ENCODE data around the gene UVRAG.
A peak's percentile ranks its signal among the peaks of the same experiment; 100 is the strongest.

The UVRAG gene

DNA sequence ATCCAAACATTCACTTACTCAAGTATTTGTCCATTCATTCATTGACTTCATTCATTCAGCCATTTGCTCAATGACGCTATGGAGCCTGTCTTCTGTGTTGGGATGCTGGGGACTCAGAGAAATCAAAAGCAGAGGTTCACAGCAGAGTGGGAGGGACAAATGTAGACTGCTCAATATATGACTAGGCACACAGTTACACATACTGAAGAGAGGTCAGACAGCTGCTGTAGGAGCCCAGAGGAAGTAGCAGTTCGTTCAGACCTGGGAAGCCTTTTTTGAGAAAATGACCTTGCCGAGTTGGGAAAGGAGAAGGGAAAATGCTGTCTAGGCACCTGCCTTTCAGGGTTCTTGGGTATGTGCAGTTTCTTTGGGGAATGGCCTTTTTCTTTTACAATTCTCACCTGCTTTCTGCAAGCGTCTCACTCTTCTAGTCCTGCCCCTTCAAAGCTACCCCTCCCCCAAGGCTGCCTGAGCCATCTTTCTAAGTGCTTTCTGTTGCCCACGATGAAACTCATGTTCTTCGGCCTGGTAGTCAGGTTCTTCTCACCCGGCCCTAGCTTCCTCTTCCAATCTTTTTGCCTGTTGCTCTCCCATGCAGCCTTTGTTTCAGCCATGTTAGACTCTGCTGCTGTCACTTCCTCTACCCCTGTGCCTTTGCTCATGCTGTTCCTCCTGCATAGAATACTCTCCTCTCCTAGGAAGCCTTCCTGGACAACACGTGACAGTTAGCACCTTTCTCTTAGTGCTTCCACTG, 4.2 kb upstream of the UVRAG start:
- no peak for DNase-seq

DNA sequence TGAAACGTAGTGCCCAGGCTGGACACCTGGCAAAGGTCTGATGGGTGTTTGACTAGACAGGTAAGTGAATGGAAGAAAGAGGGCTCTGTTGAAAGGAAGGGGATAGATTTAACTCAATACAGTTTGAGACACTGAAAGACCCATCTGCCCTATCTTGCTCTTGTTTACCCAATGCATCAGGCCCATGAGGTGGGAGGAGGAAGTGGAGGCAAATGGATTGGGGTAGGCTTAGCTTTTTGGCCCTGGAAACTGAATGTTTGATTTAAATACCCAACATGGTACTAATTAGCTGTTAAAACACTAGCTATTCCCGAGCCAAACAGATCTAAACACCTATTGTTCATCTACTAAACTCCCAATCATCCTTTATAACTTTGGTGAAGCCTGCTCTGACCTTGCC, 3.5 kb upstream of the UVRAG start:
- no peak for DNase-seq

DNA sequence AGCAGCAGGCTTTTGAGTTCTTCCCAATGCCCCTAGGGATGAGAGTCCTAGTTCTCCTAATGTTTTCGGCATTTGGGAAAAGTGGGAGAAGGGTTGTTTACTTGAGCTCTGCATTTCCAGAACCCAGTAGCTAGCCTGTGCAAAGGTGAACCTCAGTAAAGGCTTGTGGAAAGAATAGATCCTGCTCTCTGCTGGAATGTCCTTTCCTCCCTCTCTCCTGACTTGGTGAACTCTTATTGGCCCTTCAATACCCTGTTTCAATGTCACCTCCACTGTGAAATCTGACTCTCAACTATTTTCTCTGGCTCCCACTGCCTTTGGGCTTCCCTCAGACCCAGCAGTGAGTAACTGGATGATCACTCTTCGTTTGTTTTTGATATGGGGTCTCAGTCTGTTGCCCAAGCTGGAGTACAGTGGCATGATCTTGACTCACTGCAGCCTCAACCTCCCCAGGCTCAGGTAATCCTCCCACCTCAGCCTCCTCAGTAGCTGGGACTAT, 2.4 kb upstream of the UVRAG start:
- DNase-seq = no peak

DNA sequence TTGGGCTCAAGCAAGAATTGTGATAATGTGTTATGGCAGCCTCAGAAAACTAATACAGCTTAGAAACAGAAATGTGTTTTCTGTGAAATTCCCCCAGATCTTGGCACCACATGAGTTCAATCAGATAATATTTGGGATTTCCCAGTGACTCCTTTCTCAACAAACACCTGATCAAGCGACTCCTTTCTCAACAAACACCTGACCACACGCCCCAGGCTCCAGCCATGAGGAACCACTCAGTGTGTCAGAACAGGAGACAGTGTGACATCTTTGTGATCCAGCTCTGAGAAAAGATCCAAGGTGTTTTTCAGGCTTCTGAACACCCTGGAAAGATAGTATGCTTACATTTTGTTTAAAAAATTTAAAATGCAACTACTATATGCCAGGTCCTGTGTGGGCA, 1.9 kb upstream of the UVRAG start:
- DNase-seq = no peak

DNA sequence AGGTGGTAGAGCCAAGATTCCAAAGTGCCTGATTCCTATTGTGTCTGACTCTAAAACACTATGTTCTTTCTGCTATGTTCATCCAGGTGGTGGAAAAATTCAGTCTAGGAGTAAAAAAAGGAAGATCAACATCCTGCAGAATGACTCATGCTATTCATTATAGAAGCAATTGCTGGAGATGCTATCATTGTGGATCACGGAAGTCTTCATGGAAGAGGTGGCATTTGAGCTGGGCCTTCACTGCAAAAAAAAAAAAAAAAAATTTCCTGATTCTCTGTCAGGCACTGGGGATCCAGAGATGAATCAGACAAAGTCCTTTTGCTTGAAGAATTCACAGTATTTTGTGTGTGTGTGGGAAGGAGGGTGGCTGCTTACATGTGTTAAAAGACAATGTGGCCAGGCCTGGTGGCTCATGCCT, 1.4 kb upstream of the UVRAG start:
- no peak for DNase-seq

DNA sequence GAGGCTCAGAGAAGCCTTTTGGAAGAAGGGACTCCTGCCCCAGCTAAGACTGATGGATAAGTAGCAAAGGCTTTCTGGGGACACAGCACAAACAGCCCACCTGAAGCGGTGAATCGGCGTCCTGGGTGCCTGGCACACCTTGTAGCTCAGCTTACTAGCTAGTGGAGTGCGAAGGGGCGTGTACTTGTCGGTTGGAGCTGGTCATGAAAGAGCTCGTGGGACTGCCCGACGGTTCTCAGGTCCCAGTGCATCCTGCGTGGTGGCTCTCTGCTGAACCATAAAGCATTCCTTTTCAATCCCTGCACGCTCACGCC, 690 bp upstream of the UVRAG start:
- DNase-seq = no peak

DNA sequence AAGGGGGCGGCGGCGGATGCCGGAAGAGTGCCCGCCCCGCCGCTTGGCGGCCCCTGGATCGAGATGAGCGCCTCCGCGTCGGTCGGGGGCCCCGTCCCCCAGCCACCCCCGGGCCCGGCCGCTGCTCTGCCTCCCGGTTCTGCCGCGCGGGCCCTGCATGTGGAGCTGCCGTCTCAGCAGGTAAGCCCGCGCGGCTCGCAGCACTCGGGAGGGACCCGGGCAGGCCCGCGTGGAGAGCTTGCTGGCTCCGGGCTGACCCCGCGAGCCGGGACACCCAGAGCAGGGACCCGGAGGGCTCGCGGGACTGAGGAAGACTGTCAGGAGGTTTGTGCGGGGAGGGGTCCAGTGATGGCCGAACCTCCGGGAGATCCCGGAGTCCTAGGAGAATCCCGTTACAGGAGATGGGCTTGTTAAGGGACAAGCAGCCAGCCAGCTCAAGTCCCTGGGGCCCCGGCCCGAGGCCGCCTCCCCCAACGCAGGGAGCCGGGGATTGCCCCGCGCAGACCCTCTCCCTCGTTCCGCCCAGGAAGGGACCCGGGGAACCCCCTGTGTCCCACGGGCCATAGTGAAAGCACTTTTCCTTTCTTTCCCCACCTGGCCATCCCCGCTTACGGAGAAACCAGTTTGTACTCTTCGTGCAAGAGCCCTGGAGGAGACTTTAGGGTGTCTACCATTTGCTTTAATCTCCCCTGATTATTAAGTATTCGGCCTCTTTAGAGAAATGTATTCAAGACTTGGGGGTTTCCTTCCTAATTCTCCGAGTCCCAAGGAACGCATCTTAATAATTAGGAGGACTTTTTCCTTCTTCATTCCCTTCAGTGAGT, 547 bp downstream of the UVRAG start:
- DNase-seq = peak; percentile 32

DNA sequence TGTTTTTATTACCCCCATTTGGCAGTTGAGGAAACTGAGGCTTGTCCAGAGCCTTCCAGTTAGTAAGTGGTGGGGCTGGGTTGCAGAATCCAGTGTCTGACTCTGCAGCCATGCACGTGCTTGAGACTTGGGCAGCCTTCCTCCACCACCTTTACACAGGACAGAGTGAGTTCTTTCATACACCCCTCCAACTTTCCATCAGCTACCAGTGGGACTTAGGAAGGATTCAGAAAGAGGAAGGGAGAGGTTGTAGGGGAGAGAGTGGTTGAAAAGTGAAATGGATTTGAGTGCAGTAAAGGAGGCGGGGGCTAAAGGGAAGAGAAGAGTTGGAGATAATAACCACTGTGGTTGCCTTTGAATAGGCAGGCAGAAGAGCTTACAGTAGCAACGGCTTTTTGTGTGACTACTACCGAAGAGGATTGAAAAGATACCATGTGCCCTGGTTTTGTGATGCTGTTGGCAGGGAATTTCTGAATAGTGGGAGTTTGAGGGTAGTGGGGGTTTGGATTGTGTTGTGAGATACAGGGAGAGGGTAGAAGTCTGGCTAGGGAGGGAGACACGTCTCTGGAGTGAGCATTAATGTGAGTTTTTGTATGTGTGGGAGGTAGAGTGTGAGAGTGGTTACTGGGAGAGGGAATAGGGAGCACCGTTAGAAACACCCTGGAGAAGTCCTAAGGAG, 1.7 kb downstream of the UVRAG start:
- DNase-seq = no peak

DNA sequence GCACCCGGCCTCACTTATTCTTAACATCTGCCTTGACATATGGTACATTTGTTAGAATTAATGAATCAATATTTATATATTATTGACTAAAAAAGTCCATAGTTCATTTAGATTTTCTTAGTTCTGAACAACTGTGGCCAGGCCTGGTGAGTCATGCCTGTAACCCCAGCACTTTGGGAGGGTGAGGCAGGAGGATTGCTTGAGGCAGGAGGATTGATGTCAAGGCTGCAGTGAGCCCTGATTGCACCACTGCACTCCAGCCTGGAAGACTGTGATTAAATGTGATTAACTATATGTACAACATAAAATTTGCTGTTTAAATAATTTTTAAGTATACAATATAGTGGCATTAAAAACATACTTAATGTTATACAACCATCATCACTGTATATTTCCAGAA, 5.6 kb downstream of the UVRAG start:
- no peak for DNase-seq

DNA sequence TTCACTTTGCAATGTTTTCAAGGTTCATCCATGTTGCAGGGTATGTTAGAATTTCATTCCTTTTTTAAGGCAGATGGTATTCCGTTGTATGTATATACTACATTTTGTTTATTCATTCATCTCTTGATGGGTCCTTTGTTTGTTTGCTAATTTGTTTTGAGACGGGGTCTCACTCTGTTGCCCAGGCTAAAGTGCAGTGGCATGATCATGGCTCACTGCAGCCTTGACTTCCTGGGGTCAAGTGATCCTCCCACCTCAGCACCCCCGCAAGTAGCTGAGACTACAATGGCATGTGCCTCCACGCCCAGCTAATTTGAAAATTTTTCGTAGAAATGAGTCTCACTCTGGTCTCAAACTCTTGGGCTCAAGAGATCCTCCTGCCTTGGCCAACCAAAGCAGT, 6.2 kb downstream of the UVRAG start:
- no peak for DNase-seq

DNA sequence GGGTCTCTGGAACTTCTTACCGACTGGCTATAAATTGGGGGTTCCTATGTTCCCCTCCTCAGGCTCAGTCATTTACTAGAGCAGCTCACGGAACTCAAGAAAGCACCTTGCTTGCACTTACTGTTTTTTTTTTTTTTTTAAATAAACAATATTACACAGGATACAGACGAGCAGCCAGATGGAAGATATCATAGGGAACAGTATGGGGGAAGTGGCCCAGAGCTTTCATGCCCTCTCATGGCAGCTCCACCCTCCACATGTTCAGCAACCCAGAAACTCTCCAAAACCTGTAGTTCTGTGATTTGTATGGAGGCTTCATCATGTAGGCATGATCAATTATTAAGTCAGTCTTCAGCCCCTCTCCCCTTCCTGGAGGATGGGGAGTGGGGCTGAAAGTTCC, 7.5 kb downstream of the UVRAG start:
- no peak for DNase-seq

DNA sequence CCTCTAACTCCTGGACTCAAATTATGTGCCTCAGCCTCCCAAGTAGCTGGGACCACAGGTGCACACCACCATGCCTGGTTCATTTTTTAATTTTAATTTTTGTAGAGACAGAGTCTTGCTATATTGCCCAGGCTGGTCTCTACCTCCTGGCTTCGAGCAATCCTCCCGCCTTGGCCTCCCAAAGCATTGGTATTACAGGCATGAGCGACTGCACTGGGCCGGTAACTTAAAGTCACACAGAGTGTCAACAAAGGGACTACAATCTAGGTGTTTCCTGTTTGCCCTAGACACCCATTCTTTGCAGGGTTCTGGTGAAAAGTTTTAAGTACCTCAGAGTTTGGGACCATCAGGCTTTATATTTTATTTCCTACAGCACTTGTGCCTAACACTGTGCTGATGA, 8.4 kb downstream of the UVRAG start:
- no peak for DNase-seq

DNA sequence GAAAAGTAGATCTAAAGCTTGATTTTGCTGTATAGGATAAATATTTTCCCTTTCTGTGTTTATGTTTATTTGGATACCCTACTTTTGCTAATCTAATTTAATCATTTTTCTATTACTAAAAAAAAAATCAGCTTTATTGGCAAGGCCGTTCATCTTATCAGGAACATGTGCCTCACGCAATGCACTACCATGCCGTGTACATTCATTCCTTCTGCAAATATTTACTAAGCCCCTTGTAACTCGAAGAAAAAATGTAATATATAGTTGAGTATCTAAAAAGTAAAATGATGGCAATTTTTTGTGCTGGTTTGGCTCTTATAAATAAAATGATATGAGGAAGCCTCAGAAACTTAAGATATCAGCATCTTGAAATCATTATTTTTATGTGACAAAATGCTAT, 8.9 kb downstream of the UVRAG start:
- DNase-seq = no peak

DNA sequence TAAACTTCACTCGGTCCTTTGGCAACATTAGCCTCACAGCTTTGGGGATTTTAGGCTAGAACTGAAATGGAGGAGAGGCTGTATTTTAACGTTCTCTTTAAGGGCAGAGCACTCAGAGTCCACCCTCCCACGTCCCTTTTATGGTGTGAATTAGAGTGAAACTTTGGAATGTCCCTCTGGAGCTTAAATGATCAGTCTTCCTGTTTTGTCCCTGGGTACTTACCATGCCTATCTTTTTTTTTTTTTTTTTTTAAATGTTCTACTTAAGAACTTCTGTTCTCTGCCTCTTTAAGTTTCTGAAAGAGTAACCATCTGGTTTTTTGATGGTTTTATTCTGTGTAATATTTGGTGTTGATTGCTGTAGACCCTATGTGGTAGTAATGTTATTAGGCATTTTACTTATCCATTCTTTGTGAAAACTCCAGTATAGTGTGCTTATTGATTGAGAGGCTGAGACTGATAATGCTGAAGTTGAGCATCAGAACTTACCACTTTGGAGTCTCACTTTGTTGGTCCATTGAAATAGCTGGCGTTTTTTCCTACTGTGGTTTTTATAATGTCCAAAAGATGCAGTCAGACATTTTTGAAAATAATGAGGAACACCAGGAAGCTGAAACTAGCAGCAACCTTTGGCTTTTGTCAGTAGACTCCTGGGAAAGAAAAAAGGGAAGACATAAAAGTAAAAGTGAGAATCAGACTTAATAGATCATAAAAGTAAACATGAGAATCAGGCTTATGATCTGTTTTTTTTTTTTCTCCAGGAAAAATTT, 11.6 kb downstream of the UVRAG start:
- DNase-seq = no peak

DNA sequence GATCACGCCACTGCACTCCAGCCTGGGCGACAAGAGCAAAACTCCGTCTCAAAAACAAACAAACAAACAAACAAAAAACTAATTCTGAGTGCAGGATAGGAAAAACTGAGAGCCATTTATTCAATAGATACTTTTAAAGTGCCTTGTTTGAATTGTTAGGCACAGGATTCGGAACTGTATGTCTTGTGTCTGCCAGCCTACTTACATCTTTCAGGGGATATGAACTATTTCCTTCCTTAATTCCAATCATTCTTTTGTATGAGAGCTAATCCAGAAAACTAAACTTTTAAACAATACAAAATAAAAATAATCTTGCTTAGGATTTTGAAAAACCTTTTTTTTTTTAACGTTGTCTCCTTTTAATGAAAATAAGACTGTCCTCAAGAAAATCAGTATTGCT, 12.6 kb downstream of the UVRAG start:
- no peak for DNase-seq

DNA sequence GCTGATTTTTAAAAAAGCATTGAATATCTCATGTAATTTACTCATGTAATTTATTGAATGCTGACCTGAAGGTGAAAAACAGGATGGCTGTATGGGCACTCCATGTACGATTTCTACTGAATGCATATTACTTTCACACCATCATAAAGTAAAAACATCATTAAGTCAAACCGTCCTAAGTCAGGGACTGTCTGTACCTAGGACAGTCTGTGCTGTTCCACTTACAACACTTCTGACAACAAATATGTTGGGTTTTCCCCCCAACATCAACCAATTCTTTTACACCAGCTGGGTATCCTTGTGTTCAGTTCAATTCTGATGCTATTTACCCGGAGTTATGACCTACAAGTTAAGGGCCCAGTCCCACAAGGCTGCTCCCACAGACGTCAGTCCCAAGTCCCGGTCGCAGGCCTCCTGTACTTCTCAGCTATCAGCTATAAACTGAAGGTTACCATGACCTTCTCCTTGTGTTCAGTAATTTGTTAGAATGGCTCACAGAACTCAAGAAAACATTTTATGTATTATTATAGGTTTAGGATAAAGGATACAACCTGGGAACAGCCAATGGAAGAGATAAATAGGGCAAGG, 17.0 kb downstream of the UVRAG start:
- DNase-seq = no peak

DNA sequence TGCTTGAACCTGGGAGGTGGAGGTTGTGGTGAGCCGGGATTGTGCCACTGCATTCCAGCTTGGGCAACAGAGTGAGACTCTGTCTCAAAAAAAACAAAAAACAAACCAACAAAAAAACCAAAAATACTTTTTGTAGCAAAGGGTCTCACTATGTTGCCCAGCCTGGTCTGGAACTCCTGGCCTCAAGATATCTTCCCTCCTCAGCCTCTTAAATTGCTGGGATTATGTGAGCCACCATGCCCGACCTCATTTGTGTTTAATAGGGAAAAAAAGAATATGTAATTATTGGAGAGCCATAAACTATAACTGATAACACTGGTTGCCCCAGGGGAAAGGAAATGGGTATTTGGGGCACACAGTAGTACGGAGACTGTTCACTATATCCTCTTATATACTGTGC, 19.7 kb downstream of the UVRAG start:
- DNase-seq = no peak

DNA sequence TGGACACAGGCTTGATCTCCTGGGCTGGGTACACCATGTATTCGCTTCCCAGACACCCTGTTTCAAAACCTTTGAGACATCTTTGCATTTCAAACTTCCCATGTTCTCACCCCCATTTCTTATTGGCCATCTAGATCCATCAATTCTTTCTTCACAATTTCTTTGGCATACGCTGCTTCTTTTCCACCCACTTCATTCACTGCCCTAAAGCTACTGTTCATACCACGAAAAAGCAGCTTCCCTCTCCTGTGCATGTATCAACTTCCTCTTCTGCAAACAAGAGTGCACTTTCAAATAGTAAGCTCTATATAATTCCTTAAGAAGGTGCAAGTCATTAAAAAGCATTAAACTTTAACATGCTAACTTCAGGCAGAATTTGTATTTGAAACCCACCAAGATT, 21.4 kb downstream of the UVRAG start:
- DNase-seq = no peak

DNA sequence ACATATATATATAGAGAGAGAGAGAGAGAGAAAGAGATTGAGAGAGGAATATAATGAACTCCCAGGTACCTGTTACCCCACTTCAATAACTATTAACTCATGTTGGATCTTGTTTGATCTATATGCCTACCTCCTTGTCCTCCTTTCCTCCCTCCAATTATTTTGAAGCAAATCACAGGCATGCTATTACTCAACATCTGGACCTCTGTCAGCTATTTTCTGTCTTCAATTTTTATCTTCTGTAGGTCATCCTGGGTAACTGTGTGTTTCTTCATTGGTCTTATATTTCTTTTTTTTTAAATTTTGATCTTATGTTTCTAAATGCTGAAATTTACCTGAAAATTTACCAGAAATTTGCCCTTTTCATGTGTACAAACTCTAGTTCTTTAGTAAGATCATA, 24.8 kb downstream of the UVRAG start:
- no peak for DNase-seq

DNA sequence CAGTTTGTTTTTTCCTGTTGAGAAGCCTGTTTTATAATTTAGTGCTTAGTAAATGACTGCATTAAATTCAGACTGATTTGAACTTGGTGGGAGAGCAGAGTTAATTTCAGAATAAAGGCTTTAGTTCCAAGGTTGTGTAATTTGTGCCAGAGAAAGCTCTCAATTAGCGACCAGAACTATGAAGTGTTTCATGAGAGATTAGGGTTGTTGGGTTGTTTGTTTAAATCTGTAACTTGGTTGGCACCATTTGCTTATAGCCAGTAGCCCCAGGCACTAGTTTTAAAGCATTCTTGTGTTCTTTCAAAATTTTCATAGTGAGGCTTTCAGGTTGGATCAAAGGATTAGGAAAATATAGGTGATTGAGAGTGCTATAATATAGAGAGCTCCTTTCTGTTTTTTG, 25.5 kb downstream of the UVRAG start:
- no peak for DNase-seq

DNA sequence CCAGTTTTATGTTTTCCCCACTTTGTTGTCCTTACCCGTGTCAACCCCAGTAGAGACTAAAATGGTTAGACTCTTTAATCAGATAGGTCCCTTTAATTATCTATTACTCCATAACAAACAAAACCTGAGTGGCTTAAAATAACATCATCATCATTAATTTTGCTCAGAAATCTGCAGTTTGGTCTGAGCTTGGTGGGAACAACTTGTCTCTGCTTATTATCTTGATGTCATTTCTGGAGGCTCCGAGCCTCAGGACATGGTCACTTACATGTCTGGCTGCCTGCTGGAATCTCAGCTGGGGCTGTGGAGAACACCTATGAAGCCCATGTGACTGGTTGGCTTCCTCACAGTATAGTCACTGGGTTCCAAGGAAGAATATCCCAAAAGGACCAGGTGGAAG, 26.7 kb downstream of the UVRAG start:
- no peak for DNase-seq

DNA sequence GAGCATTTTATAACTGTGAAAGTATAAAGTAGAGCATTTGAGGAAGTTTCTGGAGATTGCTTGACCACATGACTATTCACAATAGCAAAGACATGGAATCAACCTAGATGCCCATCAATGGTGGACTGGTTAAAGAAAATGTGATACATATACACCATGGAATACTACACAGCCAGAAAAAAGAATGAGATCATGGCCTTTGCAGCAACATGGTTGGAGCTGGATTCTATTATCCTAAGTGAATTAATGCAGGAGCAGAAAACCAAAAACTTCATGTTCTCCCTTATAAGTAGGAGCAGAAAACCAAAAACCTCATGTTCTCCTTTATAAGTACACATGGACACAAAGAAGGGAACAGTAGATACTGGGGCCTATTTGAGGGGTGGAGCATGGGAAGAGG, 30.3 kb downstream of the UVRAG start:
- no peak for DNase-seq

DNA sequence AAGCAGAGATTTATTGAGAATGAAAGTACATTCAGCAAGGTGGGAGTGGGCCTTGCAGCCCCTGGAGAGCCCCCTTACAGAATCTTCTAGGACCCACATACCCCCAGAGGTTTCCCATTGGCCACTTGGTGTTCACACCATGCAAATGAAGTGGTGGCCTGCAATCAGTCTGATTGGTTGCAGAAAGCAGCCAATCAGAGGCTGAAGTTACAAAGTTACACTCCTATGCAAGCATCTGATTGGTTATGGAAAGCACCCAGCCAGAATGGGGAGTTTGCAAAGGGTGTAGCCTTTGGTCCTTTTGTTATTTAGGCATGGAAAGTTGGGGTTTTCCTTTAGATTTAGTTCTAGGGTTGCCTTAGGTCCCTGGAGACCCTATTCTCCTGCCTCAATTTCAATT, 34.9 kb downstream of the UVRAG start:
- no peak for DNase-seq
